Neural progenitor cell (in vitro differentiated cells): ENCODE data around the gene CTRL.

Source experiments
- EZH2 ChIP-seq: fragments of 200-600 bp; sonication (generic); IDR thresholded peaks from 2 replicates; pipeline ENCODE4 v1.6.1; 2017; ENCODE audit warnings: antibody characterized with exemption, mild to moderate bottlenecking, moderate library complexity
- TF ChIP-seq, protein P1 (sequence below): fragments of 200-600 bp; sonication (generic); IDR thresholded peaks from 2 replicates; pipeline ENCODE4 v1.5.1; 2017; ENCODE audit warnings: antibody characterized with exemption, mild to moderate bottlenecking

DNA sequence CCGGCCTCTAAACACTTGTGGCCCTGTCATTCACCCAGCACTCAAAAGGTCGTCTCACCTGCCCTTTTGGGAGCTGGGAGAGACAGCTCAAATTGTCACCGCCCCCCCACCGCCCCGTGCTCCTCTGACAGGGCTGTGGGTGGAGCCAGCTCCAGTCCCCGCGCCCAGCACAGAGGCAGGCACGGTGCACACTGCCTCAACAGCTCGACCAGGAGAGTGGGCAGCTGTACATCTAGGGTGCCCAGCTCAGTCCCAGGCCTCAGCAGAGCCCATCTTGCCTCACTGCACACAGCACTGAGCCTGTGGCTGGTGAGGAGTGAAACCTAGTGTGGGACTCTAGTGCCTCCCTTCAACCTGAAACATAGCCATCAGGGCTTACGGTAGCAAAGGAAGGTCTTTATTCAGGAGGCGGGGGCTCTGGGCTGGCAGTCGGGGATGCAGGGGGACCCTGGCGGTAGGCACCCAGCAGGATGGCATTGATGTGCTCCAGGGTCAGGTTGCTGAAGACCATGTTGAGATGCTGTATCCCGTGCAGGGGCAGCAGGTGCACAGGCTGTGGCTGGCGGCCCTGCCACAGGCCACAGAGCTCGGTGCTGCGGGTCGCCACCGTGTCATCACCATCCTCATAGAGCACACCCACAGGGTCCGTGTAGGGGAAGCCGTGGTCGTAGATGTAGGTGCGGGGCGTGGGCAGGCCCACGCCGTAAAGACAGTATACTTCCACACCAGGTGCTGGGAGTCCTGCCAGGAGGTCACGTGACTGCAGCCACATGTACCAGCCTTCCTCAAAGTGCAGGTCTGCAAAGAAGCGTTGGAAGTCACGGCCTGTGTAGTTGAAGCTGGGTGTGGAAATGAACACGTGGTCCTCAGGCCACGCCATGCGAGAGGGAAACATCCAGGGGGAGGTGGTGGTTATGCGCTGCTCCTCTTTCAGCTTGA is 8.1 kb upstream of the CTRL start:
- TF ChIP-seq, protein P1, sequence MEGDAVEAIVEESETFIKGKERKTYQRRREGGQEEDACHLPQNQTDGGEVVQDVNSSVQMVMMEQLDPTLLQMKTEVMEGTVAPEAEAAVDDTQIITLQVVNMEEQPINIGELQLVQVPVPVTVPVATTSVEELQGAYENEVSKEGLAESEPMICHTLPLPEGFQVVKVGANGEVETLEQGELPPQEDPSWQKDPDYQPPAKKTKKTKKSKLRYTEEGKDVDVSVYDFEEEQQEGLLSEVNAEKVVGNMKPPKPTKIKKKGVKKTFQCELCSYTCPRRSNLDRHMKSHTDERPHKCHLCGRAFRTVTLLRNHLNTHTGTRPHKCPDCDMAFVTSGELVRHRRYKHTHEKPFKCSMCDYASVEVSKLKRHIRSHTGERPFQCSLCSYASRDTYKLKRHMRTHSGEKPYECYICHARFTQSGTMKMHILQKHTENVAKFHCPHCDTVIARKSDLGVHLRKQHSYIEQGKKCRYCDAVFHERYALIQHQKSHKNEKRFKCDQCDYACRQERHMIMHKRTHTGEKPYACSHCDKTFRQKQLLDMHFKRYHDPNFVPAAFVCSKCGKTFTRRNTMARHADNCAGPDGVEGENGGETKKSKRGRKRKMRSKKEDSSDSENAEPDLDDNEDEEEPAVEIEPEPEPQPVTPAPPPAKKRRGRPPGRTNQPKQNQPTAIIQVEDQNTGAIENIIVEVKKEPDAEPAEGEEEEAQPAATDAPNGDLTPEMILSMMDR, result no peak
- no peak for TF ChIP-seq EZH2
